Fibroblast of villous mesenchyme (primary cell): ENCODE data around the gene C9orf72. TPM values are rescaled to one million over a fixed set of nuclear protein-coding genes. Genes with fewer than 3 reads are reported as not detected.

Experiments used
- DNase-seq: peaks from one replicate; pipeline ENCODE4 v3.0.0-alpha.2; 2010; ENCODE audit warnings: low read depth
- H3K4me3 ChIP-seq: 2 replicates; pipeline ENCODE4 v1.5.1; 2011; ENCODE audit warnings: low read depth, mild to moderate bottlenecking, low read length
- CTCF ChIP-seq: IDR thresholded peaks from 2 replicates; pipeline ENCODE4 v1.5.1; 2012; ENCODE audit warnings: low read depth, mild to moderate bottlenecking, low read length; ENCODE audit not compliant: insufficient read depth
- total RNA-seq: library from RNA; depleted of rRNA; stranded (reverse); fragments of >200 nt; gene quantifications from 2 replicates; pipeline ENCODE4 v1.2.3, GENCODE V29; 2012

Gene C9orf72
- total RNA-seq, 1 donor = 7.8 TPM

GRCh38 chr9:27530915-27531755 lies 42.1 kb downstream of the C9orf72 start:
- DNase-seq = no peak
- no peak overlapping the region for H3K4me3 ChIP-seq
- no peak for TF ChIP-seq CTCF

GRCh38 chr9:27529316-27530278 lies 43.7 kb downstream of the C9orf72 start, which contains the start of gene MOB3B:
Gene MOB3B (minus strand): TSS chr9:27529814. CDS start chr9:27455550, 74,264 bp downstream.
- TF ChIP-seq CTCF = peak; percentile 90

GRCh38 chr9:27528886-27529315 lies 44.4 kb downstream of the C9orf72 start:
- peak overlapping the region; percentile 70 for H3K4me3 ChIP-seq
- DNase-seq = peak; percentile 48
- no peak for TF ChIP-seq CTCF

More at GRCh38 chr9:27529316-27530278, 43.7 kb downstream of the C9orf72 start, which contains the start of gene MOB3B:
- H3K4me3 ChIP-seq = peak within 1 kb of the TSS; percentile 70
- DNase-seq = peak; percentile 72

GRCh38 chr9:27528076-27528885 lies 45.0 kb downstream of the C9orf72 start:
- no peak for TF ChIP-seq CTCF
- peak; percentile 77 for DNase-seq

GRCh38 chr9:27527702-27528075 lies 45.6 kb downstream of the C9orf72 start:
- TF ChIP-seq CTCF = no peak
- no peak for DNase-seq
- peak overlapping the region; percentile 70 for H3K4me3 ChIP-seq

More at GRCh38 chr9:27528076-27528885, 45.0 kb downstream of the C9orf72 start:
- H3K4me3 ChIP-seq = peak overlapping the region; percentile 70

- TF ChIP-seq CTCF = no peak
- DNase-seq = no peak
- no peak within 1 kb of the TSS for H3K4me3 ChIP-seq
Observed at GRCh38 chr9:27524236-27524635, 49.0 kb downstream of the C9orf72 start, which contains the start of gene IFNK. Gene IFNK (plus strand): TSS chr9:27524290. CDS start chr9:27524337, 47 bp downstream.
